Liver (tissue), 3 donors: Measurements from ENCODE around the gene RABGGTA.

Source experiments
- CTCF ChIP-seq: fragments of 150-350 bp; IDR thresholded peaks from 2 replicates; pipeline ENCODE4 v1.5.1; 2017; ENCODE audit warnings: improper control_type of control experiment, low read depth, low read length; ENCODE audit not compliant: missing input control
- EGR1 ChIP-seq, 2 donors: IDR thresholded peaks; 2 replicates each; pipeline ENCODE4 v1.6.1; 2016 to 2018; ENCODE audit warnings: antibody characterized with exemption in 2 of 2, low read depth in 2 of 2
- FOXA1 ChIP-seq: IDR thresholded peaks from 2 replicates; pipeline ENCODE4 v1.6.1; 2016; ENCODE audit warnings: antibody characterized with exemption
- GABPA ChIP-seq, 2 donors: IDR thresholded peaks in 1 of 2; conservative IDR thresholded peaks in 1 of 2; 2 replicates each; pipeline ENCODE4 v1.6.1; 2016; ENCODE audit warnings: antibody characterized with exemption in 2 of 2, mild to moderate bottlenecking in 1 of 2, moderate library complexity in 1 of 2
- RAD21 ChIP-seq, 2 donors: IDR thresholded peaks; 2 replicates each; pipeline ENCODE4 v1.6.1; 2016; ENCODE audit warnings: antibody characterized with exemption in 2 of 2, mild to moderate bottlenecking in 2 of 2
- RXRA ChIP-seq, 2 donors: IDR thresholded peaks; 2 replicates each; pipeline ENCODE4 v1.6.1; 2017 to 2018; ENCODE audit warnings: antibody characterized with exemption in 2 of 2, mild to moderate bottlenecking in 1 of 2
- donor health status: healthy.
- donor health status: healthy.

- no peak for TF ChIP-seq CTCF
- TF ChIP-seq RAD21 (IDR thresholded peaks at IDR 0.05) = no peak
- TF ChIP-seq FOXA1 = no peak
- TF ChIP-seq EGR1 (IDR thresholded peaks at IDR 0.05; ENCODE audit: low read depth in 2 of 2) = no peak
- TF ChIP-seq GABPA (IDR thresholded peaks at IDR 0.05 in 1 of 2, conservative IDR thresholded peaks at IDR 0.05 in 1 of 2) = no peak
- TF ChIP-seq RXRA (IDR thresholded peaks at IDR 0.05) = no peak
These were observed 7.0 kb upstream of the RABGGTA start for GRCh38 chr14:24278424-24278823.
